Keratinocyte (primary cell): ENCODE measurements around the gene NUP210L. TPM values are rescaled to one million over a fixed set of nuclear protein-coding genes. Genes with fewer than 3 reads are reported as not detected.

Experiments
- DNase-seq: peaks from one replicate; pipeline ENCODE4 v3.0.0-alpha.2; 2011; ENCODE audit warnings: low read depth, missing footprints, low spot score
- FAIRE-seq: peaks from 2 replicates; lab custom pipeline; 2011; peaks lifted over from hg19 to GRCh38; lab: Jason Lieb, UNC
- H2AFZ ChIP-seq: 2 replicates; pipeline ENCODE4 v1.6.0; 2012; ENCODE audit warnings: low read length, control low read depth, inconsistent platforms; ENCODE audit not compliant: control insufficient read depth
- H3K27ac ChIP-seq: 2 replicates; pipeline ENCODE4 v1.5.1; 2011; ENCODE audit warnings: low read length; ENCODE audit not compliant: control insufficient read depth, insufficient read depth
- H3K27me3 ChIP-seq: 3 replicates; pipeline ENCODE4 v1.6.0; 2011; ENCODE audit warnings: low read length; ENCODE audit not compliant: control insufficient read depth, insufficient read depth; ENCODE audit errors: extremely low read depth
- H3K36me3 ChIP-seq, 2 experiments: 2 replicates in 1 of 2; 3 replicates in 1 of 2; pipeline ENCODE4 v1.5.1; 2011; ENCODE audit warnings: low read length in 2 of 2, mild to moderate bottlenecking in 1 of 2; ENCODE audit not compliant: control insufficient read depth in 2 of 2, insufficient read depth in 2 of 2; ENCODE audit errors: extremely low read depth in 1 of 2
- H3K4me1 ChIP-seq: 3 replicates; pipeline ENCODE4 v1.5.1; 2011; ENCODE audit warnings: low read length; ENCODE audit not compliant: control insufficient read depth, insufficient read depth; ENCODE audit errors: extremely low read depth
- H3K4me2 ChIP-seq: 3 replicates; pipeline ENCODE4 v1.6.0; 2011; ENCODE audit warnings: low read depth, low read length; ENCODE audit not compliant: control insufficient read depth, insufficient read depth; ENCODE audit errors: extremely low read depth
- H3K4me3 ChIP-seq, 3 experiments: fragments of 200-600 bp in 1 of 3; sonication (generic) in 1 of 3; 2 replicates in 2 of 3; 3 replicates in 1 of 3; pipeline ENCODE4 v1.5.1; 2011 to 2016; ENCODE audit warnings: low read length in 3 of 3, mild to moderate bottlenecking in 3 of 3, control low read depth in 2 of 3, inconsistent platforms in 1 of 3, low read depth in 1 of 3, mixed read lengths in 1 of 3, mixed run types in 1 of 3, moderate library complexity in 1 of 3; ENCODE audit not compliant: control insufficient read depth in 2 of 3, insufficient read depth in 2 of 3; ENCODE audit errors: extremely low read depth in 1 of 3
- H3K79me2 ChIP-seq: 2 replicates; pipeline ENCODE4 v1.6.0; 2012; ENCODE audit warnings: low read length; ENCODE audit not compliant: control insufficient read depth, insufficient read depth
- H3K9ac ChIP-seq: 3 replicates; pipeline ENCODE4 v1.6.0; 2011; ENCODE audit warnings: low read length; ENCODE audit not compliant: control insufficient read depth, insufficient read depth; ENCODE audit errors: extremely low read depth
- H3K9me1 ChIP-seq: 3 replicates; pipeline ENCODE4 v1.6.0; 2011; ENCODE audit warnings: low read length; ENCODE audit not compliant: control insufficient read depth, insufficient read depth; ENCODE audit errors: extremely low read depth
- H3K9me3 ChIP-seq: 2 replicates; pipeline ENCODE4 v1.5.1; 2012; ENCODE audit warnings: low read depth, low read length; ENCODE audit not compliant: control insufficient read depth
- H4K20me1 ChIP-seq: 3 replicates; pipeline ENCODE4 v1.6.0; 2011; ENCODE audit warnings: low read length; ENCODE audit not compliant: control insufficient read depth, insufficient read depth; ENCODE audit errors: extremely low read depth
- CTCF ChIP-seq, 3 experiments: IDR thresholded peaks in 1 of 3; conservative IDR thresholded peaks in 1 of 3; optimal IDR thresholded peaks in 1 of 3; 2 replicates in 2 of 3; 3 replicates in 1 of 3; pipeline versions ENCODE3 to v1.5.1; 2011; ENCODE audit warnings: low read length in 3 of 3, mild to moderate bottlenecking in 3 of 3, moderate library complexity in 2 of 3, control low read depth in 1 of 3, inconsistent platforms in 1 of 3; ENCODE audit not compliant: insufficient read depth in 2 of 3; ENCODE audit errors: extremely low read depth in 1 of 3
- EZH2 ChIP-seq: IDR thresholded peaks from one replicate; pipeline ENCODE4 v1.6.1; 2012; ENCODE audit warnings: inconsistent platforms, mild to moderate bottlenecking, low read length, moderate library complexity
- dilution Hi-C: fragments of 300-500 bp; cut with MboI; formaldehyde crosslinking; loops from one replicate; pipeline ENCODE4 v1.7.0; 2020; ENCODE audit warnings: low sequenced_read_pairs; ENCODE audit not compliant: extremely low pct_ligation_motif_present
- polyA plus RNA-seq, 5 experiments: library from polyadenylated mRNA; depleted of rRNA in 3 of 5; stranded (reverse) in 3 of 5; stranded (forward) in 1 of 5; unstranded in 1 of 5; fragments of >200 nt; gene quantifications; 1 replicate in 1 of 5; 2 replicates in 3 of 5; 3 replicates in 1 of 5; pipeline versions ENCODE4 v1.2.1 to v1.2.3, GENCODE V29; 2011 to 2012; ENCODE audit warnings: missing spikeins in 2 of 5, low read depth in 1 of 5, low replicate concordance in 1 of 5

Gene NUP210L
- polyA plus RNA-seq, 1 donor (not counting 4 experiments of a cell fraction or from before 2014, with no cell fraction given): 0.01 TPM

GRCh38 chr1:153991806-153992205 lies 163.1 kb downstream of the NUP210L start:
- Histone ChIP-seq H4K20me1 (no peaks in the 10 kb centered on the region), H3K4me2 (peak overlapping the region; percentile 98), H3K9me3 (no peaks in the 10 kb centered on the region), H2AFZ (no peak overlapping the region), H3K9ac (peak overlapping the region; percentile 98), H3K4me1 (peaks cover 17% of the 10 kb centered on the region), H3K79me2 (peaks cover 21% of the 10 kb centered on the region), H3K9me1 (no peaks in the 10 kb centered on the region), H3K4me3 (peak overlapping the region; percentile 90 to 99 (median 98)), H3K36me3 (peaks cover 9 to 22% of the 10 kb centered on the region in 2 experiments), H3K27me3 (no peaks in the 10 kb centered on the region), H3K27ac (peak overlapping the region; percentile 96)
- TF ChIP-seq EZH2 (no peak), CTCF (optimal IDR thresholded peaks at IDR 0.05 in 1 of 3, IDR thresholded peaks at IDR 0.05 in 1 of 3, conservative IDR thresholded peaks at IDR 0.05 in 1 of 3; ENCODE audit: extremely low read depth in 1 of 3, insufficient read depth in 2 of 3, low read length in 3 of 3) (no peak)
- dilution Hi-C loops: no loop called here
- FAIRE-seq (no peak), DNase-seq (no peak)

GRCh38 chr1:153991151-153991630 lies 163.7 kb downstream of the NUP210L start:
- no peak for FAIRE-seq
- dilution Hi-C loops: no loop called here
- H3K9ac ChIP-seq: peak overlapping the region; percentile 98
- H3K79me2 ChIP-seq: peaks cover 21% of the 10 kb centered on the region
- H3K36me3 ChIP-seq: peaks cover 9 to 22% of the 10 kb centered on the region in 2 experiments
- no peak overlapping the region for H2AFZ ChIP-seq
- no peaks in the 10 kb centered on the region for H3K9me3 ChIP-seq
- H3K4me2 ChIP-seq: peak overlapping the region; percentile 98
- peaks cover 22% of the 10 kb centered on the region for H3K4me1 ChIP-seq
- no peaks in the 10 kb centered on the region for H4K20me1 ChIP-seq
- no peaks in the 10 kb centered on the region for H3K9me1 ChIP-seq
- H3K27ac ChIP-seq: peak overlapping the region; percentile 96
- H3K27me3 ChIP-seq: no peaks in the 10 kb centered on the region
- TF ChIP-seq EZH2: no peak
- no peak for TF ChIP-seq CTCF (optimal IDR thresholded peaks at IDR 0.05 in 1 of 3, IDR thresholded peaks at IDR 0.05 in 1 of 3, conservative IDR thresholded peaks at IDR 0.05 in 1 of 3; ENCODE audit: extremely low read depth in 1 of 3, insufficient read depth in 2 of 3, low read length in 3 of 3)
- H3K4me3 ChIP-seq: peak overlapping the region; percentile 90 to 99 (median 98)
- DNase-seq: no peak
